ENCODE results near the gene PRM1. TPM values are rescaled to one million over a fixed set of nuclear protein-coding genes. Genes with fewer than 3 reads are reported as not detected.

PRM1 gene
- total RNA-seq, 1 experiment from 2014 or later = not detected

DNA sequence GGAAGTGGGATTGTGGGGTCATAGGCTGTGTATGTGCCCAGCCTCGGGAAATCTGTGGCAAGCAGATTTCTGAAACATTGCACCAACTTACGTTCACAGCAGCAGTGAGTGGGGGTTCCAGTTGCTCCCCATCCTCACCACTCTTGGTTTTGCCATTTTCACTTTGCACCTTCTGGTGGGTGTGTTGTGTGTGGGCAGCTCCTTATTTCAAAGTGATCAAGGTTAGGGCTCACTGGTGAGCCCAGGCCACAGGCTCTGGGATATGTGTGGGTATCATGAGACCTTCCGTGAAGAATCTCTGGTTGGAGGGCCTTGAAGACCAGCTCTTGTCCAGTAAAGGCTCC, 29.5 kb upstream of the PRM1 start:
- intact Hi-C loops (cut with micrococcal nuclease; ENCODE audit: unreplicated experiment) = no loop called here
- no TSS peak for BruUV-seq (replicated peaks)
- no peaks in the 10 kb centered on the region for H3K27me3 ChIP-seq (replicated peaks; ENCODE audit: control insufficient read depth, insufficient read depth, low read length)
- H3K4me1 ChIP-seq = peaks cover 37% of the 10 kb centered on the region
- Mint-ChIP-seq H3K4me3 (ENCODE audit: unreplicated experiment) (no peak overlapping the region), H3K27me3 (ENCODE audit: insufficient read depth, unreplicated experiment) (no peaks in the 10 kb centered on the region), H3K36me3 (ENCODE audit: insufficient read depth, unreplicated experiment) (peaks cover 12% of the 10 kb centered on the region), H3K9me3 (ENCODE audit: unreplicated experiment) (no peaks in the 10 kb centered on the region), H3K4me1 (ENCODE audit: low read depth, unreplicated experiment) (peaks cover 14% of the 10 kb centered on the region), H3K27ac (ENCODE audit: unreplicated experiment) (no peak overlapping the region)
- TF ChIP-seq CTCF (IDR thresholded peaks at IDR 0.05; ENCODE audit: insufficient read depth in 1 of 2, low read depth in 1 of 2, low read length in 1 of 2, severe bottlenecking in 1 of 2, unreplicated experiment in 1 of 2) = no peak
- CTCF ChIA-PET = no interaction called here
- H3K36me3 ChIP-seq (ENCODE audit: control insufficient read depth, insufficient read depth, low read length) = no peaks in the 10 kb centered on the region
- no peak for DNase-seq
- H3K9me3 ChIP-seq = no peaks in the 10 kb centered on the region
- H3K4me3 ChIP-seq (ENCODE audit: low read depth, low read length) = no peak overlapping the region
- POLR2A ChIA-PET = no interaction called here

- peaks cover 14% of the 10 kb centered on the region for H3K4me1 Mint-ChIP-seq (ENCODE audit: low read depth, unreplicated experiment)
- H3K4me3 ChIP-seq (ENCODE audit: low read depth, low read length) = no peak overlapping the region
- no peaks in the 10 kb centered on the region for H3K36me3 ChIP-seq (ENCODE audit: control insufficient read depth, insufficient read depth, low read length)
- no peak for DNase-seq
- ChIA-PET CTCF (no interaction called here), POLR2A (no interaction called here)
- BruUV-seq (replicated peaks) = no TSS peak
- TF ChIP-seq CTCF (IDR thresholded peaks at IDR 0.05; ENCODE audit: insufficient read depth in 1 of 2, low read depth in 1 of 2, low read length in 1 of 2, severe bottlenecking in 1 of 2, unreplicated experiment in 1 of 2) = no peak
- H3K27me3 Mint-ChIP-seq (ENCODE audit: insufficient read depth, unreplicated experiment) = no peaks in the 10 kb centered on the region
- H3K4me1 ChIP-seq = peaks cover 31% of the 10 kb centered on the region
- H3K4me3 Mint-ChIP-seq (ENCODE audit: unreplicated experiment) = no peak overlapping the region
- intact Hi-C loops (cut with micrococcal nuclease; ENCODE audit: unreplicated experiment) = no loop called here
- H3K36me3 Mint-ChIP-seq (ENCODE audit: insufficient read depth, unreplicated experiment) = peaks cover 12% of the 10 kb centered on the region
- no peak overlapping the region for H3K27ac Mint-ChIP-seq (ENCODE audit: unreplicated experiment)
- no peaks in the 10 kb centered on the region for H3K9me3 Mint-ChIP-seq (ENCODE audit: unreplicated experiment)
- H3K27me3 ChIP-seq (replicated peaks; ENCODE audit: control insufficient read depth, insufficient read depth, low read length) = no peaks in the 10 kb centered on the region
- H3K9me3 ChIP-seq = no peaks in the 10 kb centered on the region
Measured at GRCh38 chr16:11309895-11310633, 28.9 kb upstream of the PRM1 start.

DNA sequence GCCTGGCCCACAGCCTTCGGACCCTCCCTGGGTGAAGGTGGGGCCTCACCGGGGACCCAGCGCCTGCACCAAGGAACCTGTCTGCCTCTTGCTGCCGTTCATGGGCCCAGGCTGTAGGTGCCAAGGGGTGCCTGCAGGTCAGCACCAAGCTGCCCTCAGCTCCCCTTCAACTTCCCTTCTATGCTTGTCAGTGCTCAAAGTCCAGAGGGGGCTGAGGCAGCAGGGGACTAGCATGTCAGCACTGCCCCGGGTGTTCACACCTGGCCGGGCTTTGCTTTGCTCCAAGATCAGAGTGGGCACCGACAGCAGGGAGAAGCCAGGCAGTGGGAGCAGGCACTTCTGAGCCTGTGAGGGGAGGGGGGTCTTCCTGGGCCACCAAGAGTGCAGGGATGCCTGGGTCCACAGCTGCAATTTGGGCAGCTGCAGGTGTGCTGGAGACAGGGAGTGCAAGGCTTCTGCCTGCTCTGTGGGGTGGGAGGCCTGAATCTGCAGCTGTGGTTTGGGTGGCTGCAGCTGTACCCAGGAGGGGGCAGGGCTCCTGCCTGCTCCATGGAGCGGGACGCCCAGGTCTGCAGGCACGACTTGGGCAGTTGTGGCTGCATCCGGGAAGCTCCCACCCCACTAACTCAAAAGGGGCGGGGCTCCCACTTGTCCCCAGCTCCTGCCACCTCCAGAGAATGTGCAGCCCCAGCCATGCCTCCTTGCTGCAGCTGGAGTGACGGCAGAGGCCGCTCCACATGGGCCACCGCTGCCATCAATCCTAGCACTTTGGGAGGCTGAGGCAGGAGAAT, 27.6 kb upstream of the PRM1 start:
- ChIA-PET POLR2A (interaction anchor here (0.5 kb wide), 1 partner anchor 10 kb away, joined by 5 read pairs; no protein-coding TSS in a partner anchor), CTCF (no interaction called here)
- no peaks in the 10 kb centered on the region for H3K9me3 ChIP-seq
- DNase-seq = no peak
- Mint-ChIP-seq H3K27me3 (ENCODE audit: insufficient read depth, unreplicated experiment) (no peaks in the 10 kb centered on the region), H3K9me3 (ENCODE audit: unreplicated experiment) (no peaks in the 10 kb centered on the region), H3K4me3 (ENCODE audit: unreplicated experiment) (no peak overlapping the region), H3K27ac (ENCODE audit: unreplicated experiment) (no peak overlapping the region), H3K4me1 (ENCODE audit: low read depth, unreplicated experiment) (peaks cover 11% of the 10 kb centered on the region), H3K36me3 (ENCODE audit: insufficient read depth, unreplicated experiment) (peaks cover 8% of the 10 kb centered on the region)
- TF ChIP-seq CTCF (IDR thresholded peaks at IDR 0.05; ENCODE audit: insufficient read depth in 1 of 2, low read depth in 1 of 2, low read length in 1 of 2, severe bottlenecking in 1 of 2, unreplicated experiment in 1 of 2) = no peak
- intact Hi-C loops (cut with micrococcal nuclease; ENCODE audit: unreplicated experiment) = no loop called here
- no peaks in the 10 kb centered on the region for H3K36me3 ChIP-seq (ENCODE audit: control insufficient read depth, insufficient read depth, low read length)
- no TSS peak for BruUV-seq (replicated peaks)
- H3K27me3 ChIP-seq (replicated peaks; ENCODE audit: control insufficient read depth, insufficient read depth, low read length) = no peaks in the 10 kb centered on the region
- no peak overlapping the region for H3K4me3 ChIP-seq (ENCODE audit: low read depth, low read length)
- H3K4me1 ChIP-seq = peaks cover 18% of the 10 kb centered on the region
